GM23338 (cell line): ENCODE data around the gene RAB7B. TPM values are rescaled to one million over a fixed set of nuclear protein-coding genes. Genes with fewer than 3 reads are reported as not detected.

Source experiments
- ATAC-seq: fragments of 200-7000 bp; cut with Tn5 transposase; 3 replicates; pipeline ENCODE4 v1.9.1; 2020
- DNase-seq: peaks from one replicate; pipeline ENCODE4 v3.0.0-alpha.2; 2015; ENCODE audit warnings: low spot score
- H2AFZ ChIP-seq: fragments of 200-600 bp; sonication (generic); 2 replicates; pipeline ENCODE4 v1.8.0; 2016; ENCODE audit warnings: antibody characterized with exemption, mild to moderate bottlenecking, moderate library complexity
- H3F3A ChIP-seq: fragments of 200-600 bp; sonication (generic); replicated peaks from 2 replicates; pipeline ENCODE4 v1.8.0; 2017; ENCODE audit warnings: antibody characterized with exemption, mixed run types, low read depth
- H3K27ac ChIP-seq: fragments of 200-600 bp; sonication (generic); 2 replicates; pipeline ENCODE4 v1.6.1; 2016; ENCODE audit warnings: low read depth
- H3K27me3 ChIP-seq: fragments of 200-600 bp; sonication (generic); 2 replicates; pipeline ENCODE4 v1.8.0; 2016; ENCODE audit warnings: mild to moderate bottlenecking, mixed run types, moderate library complexity; ENCODE audit not compliant: insufficient read depth
- H3K36me3 ChIP-seq: fragments of 200-600 bp; sonication (generic); 2 replicates; pipeline ENCODE4 v1.8.0; 2016; ENCODE audit warnings: mild to moderate bottlenecking; ENCODE audit not compliant: insufficient read depth
- H3K4me1 ChIP-seq: fragments of 200-600 bp; sonication (generic); 2 replicates; pipeline ENCODE4 v1.8.0; 2016; ENCODE audit warnings: mild to moderate bottlenecking, moderate library complexity; ENCODE audit not compliant: insufficient read depth
- H3K4me2 ChIP-seq: fragments of 200-600 bp; sonication (generic); 2 replicates; pipeline ENCODE4 v1.7.1; 2017; ENCODE audit warnings: mixed run types
- H3K4me3 ChIP-seq: fragments of 200-600 bp; sonication (generic); 2 replicates; pipeline ENCODE4 v1.6.1; 2016; ENCODE audit warnings: mixed run types
- H3K79me2 ChIP-seq: fragments of 200-600 bp; sonication (generic); replicated peaks from 2 replicates; pipeline ENCODE4 v1.8.0; 2017; ENCODE audit warnings: mild to moderate bottlenecking; ENCODE audit not compliant: insufficient read depth
- H3K9me2 ChIP-seq: fragments of 200-600 bp; sonication (generic); 2 replicates; pipeline ENCODE4 v1.8.0; 2017; ENCODE audit not compliant: insufficient read depth
- H4K20me1 ChIP-seq: fragments of 200-600 bp; sonication (generic); replicated peaks from 2 replicates; pipeline ENCODE4 v1.8.0; 2017; ENCODE audit warnings: mild to moderate bottlenecking; ENCODE audit not compliant: insufficient read depth
- H3K27ac Mint-ChIP-seq: 2 replicates; pipeline ENCODE4 v1.8.0; 2020; ENCODE audit warnings: inconsistent platforms, mild to moderate bottlenecking, moderate library complexity, mixed read lengths
- H3K27me3 Mint-ChIP-seq: 3 replicates; pipeline ENCODE4 v1.8.0; 2022; ENCODE audit warnings: low read depth, mild to moderate bottlenecking, moderate library complexity, mixed read lengths, inconsistent platforms; ENCODE audit not compliant: insufficient read depth, poor library complexity
- H3K36me3 Mint-ChIP-seq: 3 replicates; pipeline ENCODE4 v1.8.0; 2021; ENCODE audit warnings: low read depth, mild to moderate bottlenecking, inconsistent platforms, moderate library complexity, mixed read lengths
- H3K4me1 Mint-ChIP-seq: 3 replicates; pipeline ENCODE4 v1.8.0; 2020; ENCODE audit warnings: mild to moderate bottlenecking, inconsistent platforms, mixed read lengths
- H3K4me3 Mint-ChIP-seq: 3 replicates; pipeline ENCODE4 v1.8.0; 2021; ENCODE audit warnings: moderate library complexity, mild to moderate bottlenecking, inconsistent platforms, mixed read lengths
- H3K9me3 Mint-ChIP-seq: 3 replicates; pipeline ENCODE4 v1.8.0; 2020; ENCODE audit warnings: moderate library complexity, mild to moderate bottlenecking, inconsistent platforms, mixed read lengths
- CREB1 ChIP-seq: fragments of 250-450 bp; sonication (Bioruptor Pico); IDR thresholded peaks from 2 replicates; pipeline ENCODE4 v1.5.0; 2020; ENCODE audit warnings: low read depth, mild to moderate bottlenecking, moderate library complexity
- EZH2phosphoT487 ChIP-seq: fragments of 200-600 bp; sonication (generic); IDR thresholded peaks from one replicate; pipeline ENCODE4 v1.8.1; 2018; ENCODE audit warnings: antibody characterized with exemption; ENCODE audit not compliant: unreplicated experiment
- JUNB ChIP-seq: IDR thresholded peaks from one replicate; pipeline ENCODE4 v1.6.1; 2016; ENCODE audit warnings: antibody characterized with exemption; ENCODE audit not compliant: unreplicated experiment
- NANOG ChIP-seq: IDR thresholded peaks from 2 replicates; pipeline ENCODE4 v1.6.1; 2016; ENCODE audit warnings: antibody characterized with exemption, borderline replicate concordance
- REST ChIP-seq: IDR thresholded peaks from one replicate; pipeline ENCODE4 v1.6.1; 2018; ENCODE audit warnings: antibody characterized with exemption; ENCODE audit not compliant: unreplicated experiment
- STAT1 ChIP-seq: IDR thresholded peaks from one replicate; pipeline ENCODE4 v1.6.1; 2016; ENCODE audit warnings: antibody characterized with exemption; ENCODE audit not compliant: unreplicated experiment
- ZNF114 ChIP-seq: fragments of 250-450 bp; sonication (Bioruptor Pico); IDR thresholded peaks from 2 replicates; pipeline ENCODE4 v1.5.0; 2020; ENCODE audit warnings: mild to moderate bottlenecking, moderate library complexity
- ZNF331 ChIP-seq: fragments of 250-450 bp; sonication (Bioruptor Pico); IDR thresholded peaks from 2 replicates; pipeline ENCODE4 v1.5.0; 2020; ENCODE audit warnings: low read depth, mild to moderate bottlenecking, moderate library complexity
- ZNF462 ChIP-seq: fragments of 250-450 bp; sonication (Bioruptor Pico); IDR thresholded peaks from 2 replicates; pipeline ENCODE4 v1.5.0; 2020; ENCODE audit warnings: mild to moderate bottlenecking, moderate library complexity
- polyA plus RNA-seq: library from polyadenylated mRNA; unstranded; fragments of >200 nt; fragmentation: Nextera tagmentation; extraction: Ambion mirVana; gene quantifications from 2 replicates; pipeline ENCODE4 v1.2.1, GENCODE V29; 2016
- total RNA-seq: library from RNA; depleted of rRNA; stranded (reverse); fragments of >200 nt; shearing (Covaris generic); gene quantifications from 2 replicates; pipeline ENCODE4 v1.2.3, GENCODE V29; 2014

Gene RAB7B
- total and polyA plus RNA-seq, 2 experiments from 2014 or later = not detected

- Mint-ChIP-seq H3K4me1 (peaks cover 18% of the 10 kb centered on the region), H3K27me3 (peaks cover 15% of the 10 kb centered on the region), H3K4me3 (no peak overlapping the region), H3K9me3 (no peaks in the 10 kb centered on the region), H3K36me3 (no peaks in the 10 kb centered on the region), H3K27ac (no peak overlapping the region)
- no peaks in the 10 kb centered on the region for H3F3A ChIP-seq
- H3K27me3 ChIP-seq = no peaks in the 10 kb centered on the region
- no peak for TF ChIP-seq JUNB
- TF ChIP-seq EZH2phosphoT487 = no peak
- TF ChIP-seq ZNF114 (CRISPR knock-in tag) = no peak
- TF ChIP-seq NANOG = no peak
- no peak for TF ChIP-seq ZNF462 (CRISPR knock-in tag)
- no peak for TF ChIP-seq STAT1
- no peak for TF ChIP-seq CREB1
- TF ChIP-seq ZNF331 (CRISPR knock-in tag) = no peak
- no peak for TF ChIP-seq REST
- DNase-seq = no peak
- ATAC-seq = no peak
- no peak overlapping the region for H3K4me2 ChIP-seq
- H2AFZ ChIP-seq = no peak overlapping the region
- no peaks in the 10 kb centered on the region for H3K79me2 ChIP-seq
- no peaks in the 10 kb centered on the region for H3K9me2 ChIP-seq
- H4K20me1 ChIP-seq = no peaks in the 10 kb centered on the region
- no peak overlapping the region for H3K4me3 ChIP-seq
- no peak overlapping the region for H3K27ac ChIP-seq
- no peaks in the 10 kb centered on the region for H3K36me3 ChIP-seq
- H3K4me1 ChIP-seq = peaks cover 5% of the 10 kb centered on the region
Measured at GRCh38 chr1:205944525-205944924, 58.7 kb downstream of the RAB7B start.
